ENCODE data around the gene ING3. TPM values are rescaled to one million over a fixed set of nuclear protein-coding genes. Genes with fewer than 3 reads are reported as not detected.

The ING3 gene
- total and polyA plus RNA-seq, 9 of the 15 experiments (the other 6 are each of a cell fraction or from before 2014, with no cell fraction given) = 22.8 to 233 (median 50.4) TPM

DNA sequence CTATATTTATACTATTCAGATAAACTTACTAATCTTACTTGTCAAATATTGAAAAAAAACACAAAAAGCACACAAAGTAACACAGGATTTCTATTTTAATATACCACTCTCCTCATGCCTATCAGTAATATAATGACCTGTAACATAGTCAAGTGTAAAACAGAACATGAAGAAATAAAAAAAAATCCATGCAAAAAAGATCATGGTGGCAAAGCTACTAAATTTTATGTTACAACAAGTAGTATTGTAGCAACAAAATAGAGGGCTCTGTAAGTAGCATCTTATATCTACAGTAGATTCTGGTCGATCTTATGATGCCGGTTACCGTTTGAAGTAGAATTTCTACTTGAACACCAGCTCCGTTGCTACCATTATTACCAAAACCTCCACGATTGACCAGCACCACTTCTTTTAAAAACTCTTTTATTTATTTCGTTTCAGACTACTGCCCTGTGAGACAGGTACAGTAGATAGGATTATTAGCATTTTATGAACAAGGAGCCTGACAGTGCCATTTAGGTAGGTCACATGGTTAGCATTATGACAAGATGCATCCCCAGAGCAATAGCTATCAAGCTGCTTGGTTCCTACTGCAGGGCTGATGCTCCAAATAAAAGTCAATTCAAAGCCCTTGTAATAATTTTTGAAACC is 40.0 kb downstream of the ING3 start (continued):
- TF ChIP-seq, protein P1, sequence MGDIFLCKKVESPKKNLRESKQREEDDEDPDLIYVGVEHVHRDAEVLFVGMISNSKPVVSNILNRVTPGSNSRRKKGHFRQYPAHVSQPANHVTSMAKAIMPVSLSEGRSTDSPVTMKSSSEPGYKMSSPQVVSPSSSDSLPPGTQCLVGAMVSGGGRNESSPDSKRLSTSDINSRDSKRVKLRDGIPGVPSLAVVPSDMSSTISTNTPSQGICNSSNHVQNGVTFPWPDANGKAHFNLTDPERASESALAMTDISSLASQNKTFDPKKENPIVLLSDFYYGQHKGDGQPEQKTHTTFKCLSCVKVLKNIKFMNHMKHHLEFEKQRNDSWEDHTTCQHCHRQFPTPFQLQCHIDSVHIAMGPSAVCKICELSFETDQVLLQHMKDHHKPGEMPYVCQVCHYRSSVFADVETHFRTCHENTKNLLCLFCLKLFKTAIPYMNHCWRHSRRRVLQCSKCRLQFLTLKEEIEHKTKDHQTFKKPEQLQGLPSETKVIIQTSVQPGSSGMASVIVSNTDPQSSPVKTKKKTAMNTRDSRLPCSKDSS (IDR thresholded peaks at IDR 0.05; ENCODE audit: low read depth, partially characterized antibody) = no peak
- no peak for TF ChIP-seq MEF2D (tag; conservative IDR thresholded peaks at IDR 0.05; ENCODE audit: low read depth)
- no peak for TF ChIP-seq MCM3 (IDR thresholded peaks at IDR 0.05)
- TF ChIP-seq RBFOX2 (IDR thresholded peaks at IDR 0.05; ENCODE audit: low read depth, low read length) = peak; percentile 34; the same call in 1 of the 2 replicates
- TF ChIP-seq TEAD4 (IDR thresholded peaks at IDR 0.05; ENCODE audit: low read length) = peak; percentile 7; the same call in 1 of the 2 replicates
- TF ChIP-seq TEAD4 (CRISPR knock-in tag; IDR thresholded peaks at IDR 0.05; ENCODE audit: borderline replicate concordance) = no peak
- no peak for TF ChIP-seq TEAD2 (tag; IDR thresholded peaks at IDR 0.05)
- TF ChIP-seq PHF8 (IDR thresholded peaks at IDR 0.05; ENCODE audit: borderline replicate concordance, low read length) = no peak
- TF ChIP-seq MAZ (CRISPR knock-in tag; conservative IDR thresholded peaks at IDR 0.05 in 1 of 2, IDR thresholded peaks at IDR 0.05 in 1 of 2) = no peak
- no peak for TF ChIP-seq MCM7 (IDR thresholded peaks at IDR 0.05)
- no peak for TF ChIP-seq YBX1 (IDR thresholded peaks at IDR 0.05)
- peak in 1 of 2 experiments; percentile 38; a peak in 2 of 4 replicates for TF ChIP-seq TBL1XR1 (IDR thresholded peaks at IDR 0.05; ENCODE audit: low read length in 2 of 2)
- TF ChIP-seq, protein P2, sequence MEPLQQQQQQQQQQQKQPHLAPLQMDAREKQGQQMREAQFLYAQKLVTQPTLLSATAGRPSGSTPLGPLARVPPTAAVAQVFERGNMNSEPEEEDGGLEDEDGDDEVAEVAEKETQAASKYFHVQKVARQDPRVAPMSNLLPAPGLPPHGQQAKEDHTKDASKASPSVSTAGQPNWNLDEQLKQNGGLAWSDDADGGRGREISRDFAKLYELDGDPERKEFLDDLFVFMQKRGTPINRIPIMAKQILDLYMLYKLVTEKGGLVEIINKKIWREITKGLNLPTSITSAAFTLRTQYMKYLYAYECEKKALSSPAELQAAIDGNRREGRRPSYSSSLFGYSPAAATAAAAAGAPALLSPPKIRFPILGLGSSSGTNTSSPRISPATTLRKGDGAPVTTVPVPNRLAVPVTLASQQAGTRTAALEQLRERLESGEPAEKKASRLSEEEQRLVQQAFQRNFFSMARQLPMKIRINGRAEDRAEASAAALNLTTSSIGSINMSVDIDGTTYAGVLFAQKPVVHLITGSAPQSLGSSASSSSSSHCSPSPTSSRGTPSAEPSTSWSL (CRISPR knock-in tag; IDR thresholded peaks at IDR 0.05; ENCODE audit: borderline replicate concordance) = no peak
- no peak for TF ChIP-seq ZBTB12 (CRISPR knock-in tag; IDR thresholded peaks at IDR 0.05)
- 0 out of 2 replicates have a peak, but pooled peaks have one; percentile 41 for TF ChIP-seq FOXJ2 (tag; IDR thresholded peaks at IDR 0.05)
- TF ChIP-seq FOXK2 (conservative IDR thresholded peaks at IDR 0.05 in 1 of 2, IDR thresholded peaks at IDR 0.05 in 1 of 2; ENCODE audit: low read depth in 2 of 2) = no peak
- no peak for TF ChIP-seq BDP1 (IDR thresholded peaks at IDR 0.05; ENCODE audit: insufficient read depth, insufficient read length)
- TF ChIP-seq USF2 (CRISPR knock-in tag; IDR thresholded peaks at IDR 0.05) = no peak
- no peak for TF ChIP-seq FOXJ3 (CRISPR knock-in tag; IDR thresholded peaks at IDR 0.05)
- TF ChIP-seq, protein P3, sequence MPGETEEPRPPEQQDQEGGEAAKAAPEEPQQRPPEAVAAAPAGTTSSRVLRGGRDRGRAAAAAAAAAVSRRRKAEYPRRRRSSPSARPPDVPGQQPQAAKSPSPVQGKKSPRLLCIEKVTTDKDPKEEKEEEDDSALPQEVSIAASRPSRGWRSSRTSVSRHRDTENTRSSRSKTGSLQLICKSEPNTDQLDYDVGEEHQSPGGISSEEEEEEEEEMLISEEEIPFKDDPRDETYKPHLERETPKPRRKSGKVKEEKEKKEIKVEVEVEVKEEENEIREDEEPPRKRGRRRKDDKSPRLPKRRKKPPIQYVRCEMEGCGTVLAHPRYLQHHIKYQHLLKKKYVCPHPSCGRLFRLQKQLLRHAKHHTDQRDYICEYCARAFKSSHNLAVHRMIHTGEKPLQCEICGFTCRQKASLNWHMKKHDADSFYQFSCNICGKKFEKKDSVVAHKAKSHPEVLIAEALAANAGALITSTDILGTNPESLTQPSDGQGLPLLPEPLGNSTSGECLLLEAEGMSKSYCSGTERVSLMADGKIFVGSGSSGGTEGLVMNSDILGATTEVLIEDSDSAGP (CRISPR knock-in tag; IDR thresholded peaks at IDR 0.05) = no peak
- TF ChIP-seq ZBTB1 (CRISPR knock-in tag; IDR thresholded peaks at IDR 0.05; ENCODE audit: borderline replicate concordance, low read depth) = no peak
- no peak for TF ChIP-seq ARID2 (IDR thresholded peaks at IDR 0.05)
- TF ChIP-seq EHMT2 (IDR thresholded peaks at IDR 0.05) = no peak
